ENCODE results near the gene ST6GALNAC2. TPM values are rescaled to one million over a fixed set of nuclear protein-coding genes. Genes with fewer than 3 reads are reported as not detected.

Gene ST6GALNAC2
- total RNA-seq, 2 donors from 2014 or later, result 6.9 to 10.1 TPM

- 23 to 37% methylated on average over 9 to 21 of the region's 24 CpGs for WGBS, 2 donors
- intact Hi-C loops (cut with DNase I), result no loop called here
- no peaks in the 10 kb centered on the region for H3K9me3 ChIP-seq
Measured at GRCh38 chr17:76544546-76545365, 40.9 kb downstream of the ST6GALNAC2 start.

DNA sequence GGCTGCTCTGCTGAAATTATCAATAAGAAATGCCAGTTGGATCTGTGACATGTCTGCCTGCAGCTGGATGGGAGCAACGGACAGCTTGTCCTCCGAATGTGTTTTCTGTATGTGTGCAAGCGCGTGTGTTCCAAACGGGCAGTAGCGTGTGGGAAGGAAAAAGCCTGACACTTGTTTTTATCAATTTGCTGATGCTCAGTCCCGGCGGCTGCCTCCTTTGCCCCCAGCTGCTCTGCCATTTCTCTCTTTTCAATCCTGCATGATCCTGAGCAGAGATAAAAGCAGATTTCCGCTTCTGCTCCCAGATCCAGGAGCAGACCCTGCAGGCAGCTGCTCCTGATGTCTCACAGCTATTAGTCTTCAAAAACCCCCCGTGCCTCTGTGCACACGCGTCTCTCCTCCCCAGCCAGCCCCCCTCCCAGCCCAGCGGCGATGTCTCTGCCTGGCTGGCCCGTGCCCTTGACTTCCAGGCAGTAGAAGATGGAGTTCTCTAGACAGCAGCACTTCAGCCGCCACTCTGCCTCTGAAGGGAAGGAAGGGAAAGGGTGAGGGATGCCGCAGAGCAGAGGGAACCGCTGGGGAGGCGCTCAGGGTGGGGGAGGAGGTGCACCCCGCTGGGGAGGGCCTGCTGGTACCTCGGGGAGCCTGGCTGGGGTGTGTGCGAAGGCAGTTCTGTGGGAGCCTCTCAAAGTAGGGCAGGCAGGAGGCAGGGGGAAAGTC, 41.7 kb downstream of the ST6GALNAC2 start:
- 32 to 38% methylated on average over 22 of the region's 22 CpGs for WGBS, 2 donors
- Histone ChIP-seq H3K9me3 (no peaks in the 10 kb centered on the region), H3K27ac (peak overlapping the region in 2 of 4 donors; percentile 3 to 66), H3K4me1 (peaks cover 65% of the 10 kb centered on the region), H3K36me3 (replicated peaks in 1 of 2; ENCODE audit: insufficient read depth in 1 of 2, low read depth in 2 of 2) (no peaks in the 10 kb centered on the region), H3K4me3 (no peak overlapping the region), H3K27me3 (peaks cover 0 to 5% of the 10 kb centered on the region in 2 donors)
- DNase-seq, result no peak
- intact Hi-C loops (cut with DNase I), result no loop called here
- no peak for ATAC-seq
- TF ChIP-seq, protein P1, sequence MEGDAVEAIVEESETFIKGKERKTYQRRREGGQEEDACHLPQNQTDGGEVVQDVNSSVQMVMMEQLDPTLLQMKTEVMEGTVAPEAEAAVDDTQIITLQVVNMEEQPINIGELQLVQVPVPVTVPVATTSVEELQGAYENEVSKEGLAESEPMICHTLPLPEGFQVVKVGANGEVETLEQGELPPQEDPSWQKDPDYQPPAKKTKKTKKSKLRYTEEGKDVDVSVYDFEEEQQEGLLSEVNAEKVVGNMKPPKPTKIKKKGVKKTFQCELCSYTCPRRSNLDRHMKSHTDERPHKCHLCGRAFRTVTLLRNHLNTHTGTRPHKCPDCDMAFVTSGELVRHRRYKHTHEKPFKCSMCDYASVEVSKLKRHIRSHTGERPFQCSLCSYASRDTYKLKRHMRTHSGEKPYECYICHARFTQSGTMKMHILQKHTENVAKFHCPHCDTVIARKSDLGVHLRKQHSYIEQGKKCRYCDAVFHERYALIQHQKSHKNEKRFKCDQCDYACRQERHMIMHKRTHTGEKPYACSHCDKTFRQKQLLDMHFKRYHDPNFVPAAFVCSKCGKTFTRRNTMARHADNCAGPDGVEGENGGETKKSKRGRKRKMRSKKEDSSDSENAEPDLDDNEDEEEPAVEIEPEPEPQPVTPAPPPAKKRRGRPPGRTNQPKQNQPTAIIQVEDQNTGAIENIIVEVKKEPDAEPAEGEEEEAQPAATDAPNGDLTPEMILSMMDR (IDR thresholded peaks at IDR 0.05), result no peak
- TF ChIP-seq POLR2A (IDR thresholded peaks at IDR 0.05), result no peak

More at GRCh38 chr17:76544546-76545365, 40.9 kb downstream of the ST6GALNAC2 start:
- ATAC-seq (no peak), DNase-seq (no peak)
- Histone ChIP-seq H3K27ac (peak overlapping the region in 3 of 4 donors; percentile 3 to 66 (median 34)), H3K27me3 (peaks cover 0 to 5% of the 10 kb centered on the region in 2 donors), H3K4me3 (no peak overlapping the region), H3K4me1 (peaks cover 65% of the 10 kb centered on the region), H3K36me3 (replicated peaks in 1 of 2; ENCODE audit: insufficient read depth in 1 of 2, low read depth in 2 of 2) (no peaks in the 10 kb centered on the region)
- TF ChIP-seq, protein P1 (IDR thresholded peaks at IDR 0.05), result no peak
- no peak for TF ChIP-seq POLR2A (IDR thresholded peaks at IDR 0.05)

GRCh38 chr17:76543482-76543825, 42.2 kb downstream of the ST6GALNAC2 start:
- intact Hi-C loops (cut with DNase I), result no loop called here
- H3K27ac ChIP-seq, result no peak overlapping the region
- WGBS, 2 donors, result 62 to 63% methylated on average over 5 to 6 of the region's 6 CpGs

DNA sequence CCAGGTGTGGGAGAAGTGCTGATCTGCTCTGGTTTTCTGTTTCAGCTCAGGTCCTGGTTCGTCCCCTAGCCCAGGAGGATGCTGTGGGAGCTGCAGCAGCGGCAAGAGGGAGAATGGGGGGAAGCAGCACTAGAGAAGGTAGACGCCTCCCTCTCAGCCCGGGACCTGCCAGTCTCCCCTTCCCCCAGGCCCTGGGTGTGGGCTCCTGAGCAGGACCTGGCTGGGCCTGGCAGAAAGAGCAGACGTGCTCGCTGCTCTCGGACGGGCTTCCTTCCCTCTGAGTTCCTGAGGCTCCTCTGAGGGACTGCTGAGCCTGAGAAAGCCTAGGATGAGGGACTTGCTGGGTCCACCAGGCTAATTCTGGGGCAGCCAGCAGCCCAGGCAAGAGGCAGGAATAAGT, 42.7 kb downstream of the ST6GALNAC2 start:
- intact Hi-C loops (cut with DNase I), result no loop called here

More at GRCh38 chr17:76543482-76543825, 42.2 kb downstream of the ST6GALNAC2 start:
- DNase-seq (no peak), ATAC-seq (no peak)
- no peak for TF ChIP-seq POLR2A (IDR thresholded peaks at IDR 0.05)
- TF ChIP-seq, protein P1 (IDR thresholded peaks at IDR 0.05), result no peak
- Histone ChIP-seq H3K9me3 (no peaks in the 10 kb centered on the region), H3K4me1 (peaks cover 62% of the 10 kb centered on the region), H3K27me3 (peaks cover 2 to 5% of the 10 kb centered on the region in 2 donors), H3K36me3 (replicated peaks in 1 of 2; ENCODE audit: insufficient read depth in 1 of 2, low read depth in 2 of 2) (no peaks in the 10 kb centered on the region), H3K4me3 (no peak overlapping the region)

More for the DNA sequence above, 42.7 kb downstream of the ST6GALNAC2 start:
- DNase-seq (no peak), ATAC-seq (no peak)
- Histone ChIP-seq H3K36me3 (replicated peaks in 1 of 2; ENCODE audit: insufficient read depth in 1 of 2, low read depth in 2 of 2) (no peaks in the 10 kb centered on the region), H3K4me3 (no peak overlapping the region), H3K9me3 (no peaks in the 10 kb centered on the region), H3K27me3 (peaks cover 5 to 6% of the 10 kb centered on the region in 2 donors), H3K4me1 (peaks cover 62% of the 10 kb centered on the region), H3K27ac (no peak overlapping the region)
- TF ChIP-seq POLR2A (IDR thresholded peaks at IDR 0.05), result no peak
- TF ChIP-seq, protein P1 (IDR thresholded peaks at IDR 0.05), result no peak
- WGBS, 2 donors, result 69% methylated on average over 6 of the region's 8 CpGs; no CpG with 5 or more reads in 1 of the 2 donors
